KG1 (cell line): ENCODE measurements around the gene PRICKLE3.

Source experiments
- DNase-seq: peaks from one replicate; lab custom pipeline; 2025; lab: John Stamatoyannopoulos, UW

PRICKLE3 gene, protein sequence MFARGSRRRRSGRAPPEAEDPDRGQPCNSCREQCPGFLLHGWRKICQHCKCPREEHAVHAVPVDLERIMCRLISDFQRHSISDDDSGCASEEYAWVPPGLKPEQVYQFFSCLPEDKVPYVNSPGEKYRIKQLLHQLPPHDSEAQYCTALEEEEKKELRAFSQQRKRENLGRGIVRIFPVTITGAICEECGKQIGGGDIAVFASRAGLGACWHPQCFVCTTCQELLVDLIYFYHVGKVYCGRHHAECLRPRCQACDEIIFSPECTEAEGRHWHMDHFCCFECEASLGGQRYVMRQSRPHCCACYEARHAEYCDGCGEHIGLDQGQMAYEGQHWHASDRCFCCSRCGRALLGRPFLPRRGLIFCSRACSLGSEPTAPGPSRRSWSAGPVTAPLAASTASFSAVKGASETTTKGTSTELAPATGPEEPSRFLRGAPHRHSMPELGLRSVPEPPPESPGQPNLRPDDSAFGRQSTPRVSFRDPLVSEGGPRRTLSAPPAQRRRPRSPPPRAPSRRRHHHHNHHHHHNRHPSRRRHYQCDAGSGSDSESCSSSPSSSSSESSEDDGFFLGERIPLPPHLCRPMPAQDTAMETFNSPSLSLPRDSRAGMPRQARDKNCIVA

DNA sequence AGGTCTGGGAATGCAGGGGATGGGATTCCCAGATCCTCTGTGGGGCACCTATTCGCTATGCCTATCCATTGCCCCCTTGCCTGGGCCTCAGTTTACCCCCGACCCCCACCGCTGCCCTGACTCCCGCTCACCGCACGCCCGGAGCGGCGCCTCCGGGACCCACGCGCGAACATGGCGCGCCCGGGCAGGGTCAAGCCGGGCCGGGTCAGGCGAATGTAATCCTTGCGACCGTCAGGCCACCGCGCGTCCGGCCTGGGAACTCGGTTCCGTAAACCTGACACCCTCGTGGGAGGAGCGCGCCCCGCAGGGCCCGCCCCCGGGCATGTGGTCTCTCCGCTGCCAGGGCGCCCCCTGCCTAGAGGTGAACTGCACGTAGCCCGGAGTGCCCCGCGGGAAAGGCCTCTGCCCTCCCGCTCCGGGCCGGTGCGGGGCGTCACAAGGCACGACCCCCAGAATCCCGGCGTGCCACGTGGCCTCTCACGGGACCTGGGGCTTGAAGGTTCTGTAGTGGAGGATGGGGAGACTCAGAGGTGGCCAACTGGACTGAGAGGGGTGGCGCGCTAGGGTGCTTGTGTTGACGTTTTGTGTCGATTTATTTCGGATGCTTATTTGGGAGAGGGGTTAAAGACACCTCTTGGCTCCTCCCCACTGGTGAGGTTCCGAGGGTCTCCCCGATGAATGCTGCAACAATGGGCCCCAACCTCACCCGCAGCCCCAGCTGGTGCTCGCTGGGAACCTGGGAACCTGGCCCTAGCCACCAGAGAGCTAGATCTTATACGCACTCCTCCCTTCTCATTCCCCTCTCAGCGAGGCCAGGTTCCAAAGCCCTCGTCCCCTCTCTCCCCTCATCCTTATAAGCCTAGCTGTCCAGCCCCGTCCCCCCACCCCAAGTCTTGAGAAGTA is at the start of gene PRICKLE3:
Gene PRICKLE3 (minus strand): TSS at position 249 of the 903 bp plus-strand sequence. CDS start 76 bp downstream, at position 173.
- DNase-seq = peak; percentile 9

DNA sequence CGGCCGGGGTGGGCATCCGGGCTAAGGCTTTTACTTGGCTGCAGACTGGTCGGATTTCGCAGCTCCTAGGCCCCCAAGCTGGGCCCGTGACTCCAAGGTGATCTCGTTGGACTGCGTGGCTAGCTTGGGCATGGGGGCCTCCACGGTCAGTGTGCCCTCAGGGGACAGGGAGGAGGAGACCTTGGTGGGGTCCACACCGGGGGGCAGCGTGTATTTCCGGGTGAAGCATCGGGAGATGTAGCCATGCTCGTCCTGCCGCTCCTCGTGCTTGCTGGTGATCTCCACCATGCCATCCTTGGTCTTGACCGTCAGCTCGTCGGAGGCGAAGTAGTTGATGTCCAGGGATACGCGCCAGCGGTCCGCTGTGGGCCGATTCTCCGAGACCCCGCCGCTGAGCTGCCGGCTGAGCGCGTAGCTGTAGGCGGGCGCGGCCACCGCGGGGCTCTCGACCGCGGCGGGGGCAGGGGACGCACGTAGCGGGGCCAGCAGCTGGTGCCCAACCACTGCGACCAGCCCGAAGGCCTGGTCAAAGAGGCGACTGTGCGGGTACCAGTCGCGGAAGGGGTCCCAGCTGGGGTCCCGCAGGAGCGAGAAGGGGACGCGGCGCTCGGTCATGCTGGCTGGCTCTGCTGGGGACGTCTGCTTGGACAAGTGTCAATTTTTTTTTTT is 47.8 kb upstream of the PRICKLE3 start:
- no peak for DNase-seq

DNA sequence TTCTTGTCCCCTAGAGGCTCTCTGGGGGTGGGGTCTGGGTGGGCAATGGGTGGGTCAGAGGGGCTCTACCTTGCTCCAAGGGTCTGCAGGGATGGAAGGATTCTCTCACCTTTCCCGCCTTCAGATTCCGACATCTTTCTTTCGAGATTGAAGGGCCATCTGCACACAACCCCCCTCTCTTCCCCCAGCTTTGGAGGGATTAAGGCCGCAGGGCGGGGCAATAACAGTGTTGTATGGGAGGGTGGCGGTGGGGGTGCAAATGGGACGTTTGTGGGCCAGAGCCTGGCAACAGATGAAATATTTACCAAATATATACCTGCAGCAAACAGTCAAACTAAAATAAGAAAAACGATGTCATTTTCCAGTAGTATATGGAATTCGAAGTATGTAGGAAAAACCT is 47.0 kb upstream of the PRICKLE3 start, which contains the start of gene CACNA1F:
Gene CACNA1F (minus strand): TSS at position 165 of the 400 bp plus-strand sequence. CDS start 31 bp downstream, at position 134.
- DNase-seq = no peak

DNA sequence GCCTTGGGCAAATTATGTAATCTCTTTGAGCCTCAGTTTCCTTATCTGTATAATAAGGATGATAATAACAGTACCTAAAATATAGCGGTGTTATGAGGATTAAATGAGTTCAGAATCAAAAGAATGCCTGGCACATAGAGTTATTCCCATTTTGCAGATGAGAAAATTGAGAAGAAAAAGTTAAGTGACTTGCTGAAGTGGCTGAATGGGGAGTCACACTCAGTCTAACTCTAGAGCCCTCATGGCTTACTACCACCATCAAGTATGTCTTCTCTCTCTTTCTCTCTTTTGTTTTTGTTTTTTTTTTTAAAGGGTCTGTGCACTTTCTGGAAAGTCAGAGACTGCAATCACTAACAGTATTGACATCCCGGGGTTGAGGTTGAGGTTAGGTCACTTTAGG is 46.4 kb upstream of the PRICKLE3 start:
- DNase-seq = no peak

DNA sequence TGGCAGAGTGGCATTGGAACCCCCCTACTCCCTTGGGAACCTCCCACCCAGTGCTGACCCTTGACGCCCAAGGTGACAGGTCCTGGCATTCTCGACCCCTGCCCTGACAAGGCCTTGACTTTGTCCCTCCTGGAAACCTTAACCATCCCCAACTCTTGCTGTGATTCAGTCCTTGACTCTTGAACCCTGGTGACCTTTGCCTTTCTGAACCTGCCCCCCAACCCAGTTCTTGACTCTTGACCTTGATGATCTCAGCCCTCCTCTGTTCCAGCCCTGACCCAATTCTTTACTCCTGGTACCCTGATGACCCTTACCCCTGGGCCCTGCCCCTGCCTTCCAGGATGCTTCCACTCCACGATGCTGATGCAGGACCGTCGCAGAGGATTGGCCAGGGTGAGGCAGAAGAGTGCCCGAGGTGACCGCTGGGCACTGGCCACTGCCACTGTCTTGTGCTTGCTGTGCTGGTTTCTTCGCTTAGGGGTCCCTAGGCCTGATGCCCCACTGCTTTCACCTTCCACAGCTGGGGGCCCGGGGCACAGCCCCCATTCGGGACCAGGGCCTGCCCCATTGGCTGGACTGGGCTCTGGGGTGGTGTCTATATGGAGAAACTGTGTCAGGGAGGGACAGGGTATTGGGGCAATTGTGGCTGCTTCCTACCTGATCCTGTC is 45.3 kb upstream of the PRICKLE3 start:
- DNase-seq = no peak

DNA sequence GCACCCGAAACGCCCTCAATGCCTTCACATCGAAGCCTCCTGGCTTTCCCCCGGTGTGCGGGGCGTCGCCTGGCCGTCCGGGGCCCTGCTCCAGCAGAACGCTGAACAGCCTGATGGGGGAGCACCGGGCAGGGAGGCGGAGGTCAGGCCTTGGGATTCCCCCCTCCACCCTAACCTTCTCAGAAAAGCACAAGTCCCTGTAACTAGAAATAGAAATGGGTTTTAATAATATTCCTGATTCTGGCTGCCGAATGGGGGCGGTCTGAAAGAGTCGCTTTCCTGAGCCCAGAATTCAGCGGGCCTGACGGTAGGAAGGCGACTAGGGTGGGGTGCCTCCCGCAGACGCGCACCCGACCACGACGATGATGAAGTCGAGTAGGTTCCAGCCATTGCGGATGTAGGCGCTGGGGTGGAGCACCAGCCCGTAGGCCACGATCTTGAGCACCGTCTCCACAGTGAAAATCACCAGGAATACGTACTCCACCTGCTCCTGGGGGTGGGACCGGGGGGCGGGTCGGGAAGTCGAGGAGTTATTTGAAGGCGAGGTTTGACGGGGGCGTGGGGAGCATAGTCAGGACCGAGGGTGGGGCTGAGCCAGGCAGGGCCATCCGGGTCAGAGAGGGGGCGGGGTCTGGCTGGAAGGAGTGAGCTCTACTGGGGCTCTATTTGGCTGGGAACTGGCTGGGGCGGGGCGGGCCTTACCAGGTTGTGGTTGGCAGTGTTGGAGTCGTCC is 44.5 kb upstream of the PRICKLE3 start:
- DNase-seq = no peak

DNA sequence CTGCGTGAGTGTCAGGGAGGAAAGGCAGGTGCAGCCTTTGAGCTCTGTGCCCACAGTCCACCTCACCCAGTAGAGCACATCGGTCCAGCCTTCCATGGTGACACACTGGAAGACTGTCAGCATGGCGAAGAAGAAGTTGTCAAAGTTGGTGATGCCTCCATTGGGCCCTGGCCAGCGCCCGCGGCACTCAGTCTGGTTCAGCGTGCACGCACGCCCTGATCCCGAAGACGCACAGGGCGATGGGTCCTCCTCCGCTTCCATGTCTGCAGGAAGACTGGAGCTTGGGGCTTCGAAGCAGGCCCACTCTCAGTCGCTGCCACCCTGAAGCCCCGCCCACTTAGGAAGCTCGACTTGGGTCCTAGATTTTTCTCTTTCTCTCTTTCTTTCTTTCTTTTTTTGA is 42.0 kb upstream of the PRICKLE3 start:
- no peak for DNase-seq

DNA sequence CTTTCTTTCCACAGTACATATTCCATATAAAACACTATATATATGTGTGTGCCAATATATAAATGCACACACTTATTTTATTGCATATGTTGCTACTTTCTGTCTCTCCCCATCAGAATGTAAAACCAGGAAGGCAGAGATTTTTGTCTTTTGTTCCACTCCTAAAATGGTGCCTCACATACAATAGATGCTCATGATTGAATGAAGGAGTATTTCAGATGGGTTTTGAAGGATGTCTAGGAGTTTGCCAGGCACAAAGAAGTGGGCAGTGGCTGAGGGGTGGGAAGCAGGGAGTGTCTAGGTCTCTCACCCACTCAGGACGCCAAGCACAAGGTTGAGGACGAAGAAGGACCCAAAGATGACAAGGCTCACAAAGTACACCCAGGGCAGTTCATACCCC is 41.6 kb upstream of the PRICKLE3 start:
- DNase-seq = no peak

DNA sequence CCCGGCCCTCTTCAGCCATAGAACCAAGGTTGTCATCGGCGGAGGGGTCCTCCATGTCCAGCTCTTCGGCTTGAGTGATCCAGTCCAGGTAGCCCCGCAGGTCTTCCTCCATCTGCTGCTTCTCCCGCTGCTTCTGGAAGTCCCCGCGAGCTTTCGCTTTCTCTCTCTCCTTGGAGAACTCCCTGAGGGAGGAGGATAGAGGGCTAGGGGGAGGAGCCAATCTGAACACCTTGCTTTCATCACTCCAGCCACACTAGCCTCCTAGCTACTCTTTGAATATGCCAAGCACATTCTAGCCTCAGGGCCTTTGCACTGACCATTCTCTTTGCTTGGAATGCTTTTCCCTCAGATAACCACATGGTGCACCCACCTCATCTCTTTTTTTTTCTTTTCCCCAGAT is 40.8 kb upstream of the PRICKLE3 start:
- no peak for DNase-seq

DNA sequence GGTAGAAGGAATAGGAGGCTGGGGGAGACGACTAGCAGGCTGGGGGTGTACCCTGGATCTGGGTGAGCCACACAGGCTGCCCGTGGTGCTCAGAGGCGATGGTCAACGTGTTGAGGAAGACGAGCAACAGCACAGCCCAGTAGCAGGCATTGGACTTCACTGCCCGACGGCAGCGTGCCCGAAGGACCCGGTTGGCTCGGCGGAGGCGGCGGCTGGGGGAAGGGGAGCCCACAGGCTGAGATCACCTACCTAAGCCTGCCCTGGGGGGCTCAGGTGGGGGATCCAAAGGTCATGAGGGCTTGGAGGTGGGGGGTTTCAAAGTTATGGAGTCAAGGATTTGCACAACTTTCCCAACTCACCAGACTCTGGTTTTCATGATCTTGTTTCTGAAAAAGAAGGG is 39.7 kb upstream of the PRICKLE3 start:
- DNase-seq = no peak

DNA sequence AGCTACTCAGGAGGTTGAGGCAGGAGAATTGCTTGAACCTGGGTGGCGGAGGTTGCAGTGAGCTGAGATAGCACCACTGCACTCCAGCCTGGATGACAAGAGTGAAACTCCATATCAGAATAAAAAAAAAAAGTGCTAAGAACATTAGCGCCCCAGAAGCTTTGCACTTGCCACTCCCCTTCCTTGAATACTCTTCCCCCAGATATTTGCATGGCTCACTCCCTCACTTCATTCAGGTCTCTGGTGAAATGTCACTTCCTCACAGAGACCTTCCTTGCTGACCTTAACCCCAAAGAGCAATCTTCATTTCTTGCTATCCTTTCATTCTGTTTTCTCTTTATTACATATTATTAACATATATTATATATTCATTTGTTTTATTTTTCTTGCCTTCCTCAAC is 35.7 kb upstream of the PRICKLE3 start:
- no peak for DNase-seq

DNA sequence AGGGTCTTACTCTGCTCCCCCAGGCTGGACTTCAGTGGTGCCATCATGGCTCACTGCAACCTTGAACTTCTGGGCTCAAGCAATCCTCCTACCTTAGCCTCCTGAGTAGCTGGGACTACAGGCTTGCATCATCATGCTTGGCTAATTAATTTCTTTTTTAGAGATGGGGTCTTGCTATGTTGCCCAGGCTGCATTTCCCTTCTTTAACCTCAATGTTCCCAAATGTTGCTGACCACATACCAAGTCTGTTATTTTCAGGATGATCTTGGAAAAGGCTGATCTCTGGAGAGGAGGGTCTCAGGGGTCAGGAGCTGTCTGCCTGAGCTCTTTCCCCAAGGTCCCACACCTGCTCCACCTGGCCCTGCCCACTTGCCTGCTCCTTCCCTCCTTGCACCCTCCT is 33.9 kb upstream of the PRICKLE3 start:
- DNase-seq = no peak

DNA sequence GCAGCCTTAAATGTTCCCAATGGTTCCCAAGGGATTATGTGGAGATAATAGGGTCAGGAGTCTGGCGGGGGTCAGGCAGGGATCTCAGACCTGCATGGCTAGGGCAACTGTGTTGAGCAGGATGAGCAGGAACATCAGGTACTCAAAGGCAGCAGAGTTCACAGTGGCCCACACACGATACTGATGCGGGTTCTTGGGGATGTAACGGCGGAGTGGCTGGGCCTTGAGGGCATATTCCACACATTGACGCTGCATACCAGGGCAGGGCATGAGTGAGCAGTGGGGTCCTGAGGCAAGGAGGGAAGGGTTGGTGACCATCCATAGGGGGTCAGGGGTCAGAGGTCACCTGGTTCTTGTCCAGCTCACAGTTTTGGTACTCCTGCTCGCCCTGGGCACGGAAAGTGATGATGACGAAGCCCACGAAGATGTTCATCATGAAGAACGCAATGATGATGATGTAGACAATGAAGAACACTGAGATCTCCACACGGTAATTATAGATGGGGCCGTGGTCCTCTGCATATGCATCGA is 28.9 kb upstream of the PRICKLE3 start:
- no peak for DNase-seq

DNA sequence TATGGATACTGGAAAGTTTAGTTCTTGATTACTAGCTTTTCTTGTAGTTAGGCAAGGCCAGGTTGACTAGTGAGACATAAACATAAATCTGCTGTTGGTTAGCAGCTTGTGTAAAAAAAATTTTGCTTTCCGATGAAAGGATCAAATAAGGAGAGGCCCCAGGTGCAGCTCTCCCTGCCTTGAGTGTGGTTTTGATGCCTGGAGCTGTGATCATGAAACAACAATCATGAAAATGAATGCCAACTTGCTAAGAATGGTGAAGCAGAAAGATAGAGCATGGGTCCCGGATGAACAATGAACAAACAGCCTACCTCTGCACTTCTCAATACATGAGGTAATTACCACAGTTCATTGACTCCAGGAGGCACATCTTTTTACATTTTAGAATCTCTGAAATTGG is 28.2 kb upstream of the PRICKLE3 start:
- DNase-seq = no peak

DNA sequence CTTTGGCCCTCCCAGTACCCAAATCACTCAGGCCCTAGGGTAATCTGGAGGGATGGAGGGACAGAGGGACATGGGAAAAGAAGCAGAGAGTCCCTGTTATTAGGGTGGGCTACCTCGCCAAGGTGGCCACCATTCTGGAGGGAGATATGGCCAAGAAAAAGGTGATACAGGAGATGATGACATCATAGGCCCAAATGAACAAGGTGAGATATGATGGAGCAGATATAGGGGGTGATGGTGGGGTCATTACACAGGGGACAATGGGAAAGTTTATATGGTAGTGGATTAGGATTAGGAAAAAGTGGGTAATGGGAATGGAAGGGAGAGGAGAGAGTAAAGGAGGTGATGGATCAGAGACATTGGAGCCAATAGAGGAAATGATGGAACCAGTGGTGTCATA is 26.7 kb upstream of the PRICKLE3 start:
- DNase-seq = no peak

DNA sequence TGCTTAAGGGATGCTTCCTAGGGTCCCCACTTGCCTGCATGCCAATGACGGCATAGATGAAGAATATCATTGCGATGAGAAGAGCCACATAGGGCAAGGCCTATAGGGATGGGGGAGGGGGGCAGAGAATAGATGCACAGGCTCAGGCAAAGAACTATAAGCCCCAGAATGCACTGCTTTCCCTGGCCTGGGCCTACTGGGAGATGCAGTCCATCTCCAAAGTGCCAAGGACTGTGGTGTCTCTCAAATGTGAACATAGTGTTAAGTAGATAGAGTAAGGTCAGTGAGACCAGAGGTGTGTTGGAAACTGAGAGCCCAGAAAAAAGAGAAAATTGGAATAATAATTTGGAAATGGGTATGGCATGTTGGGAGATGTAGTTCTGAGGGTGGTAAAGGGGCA is 26.0 kb upstream of the PRICKLE3 start:
- no peak for DNase-seq

DNA sequence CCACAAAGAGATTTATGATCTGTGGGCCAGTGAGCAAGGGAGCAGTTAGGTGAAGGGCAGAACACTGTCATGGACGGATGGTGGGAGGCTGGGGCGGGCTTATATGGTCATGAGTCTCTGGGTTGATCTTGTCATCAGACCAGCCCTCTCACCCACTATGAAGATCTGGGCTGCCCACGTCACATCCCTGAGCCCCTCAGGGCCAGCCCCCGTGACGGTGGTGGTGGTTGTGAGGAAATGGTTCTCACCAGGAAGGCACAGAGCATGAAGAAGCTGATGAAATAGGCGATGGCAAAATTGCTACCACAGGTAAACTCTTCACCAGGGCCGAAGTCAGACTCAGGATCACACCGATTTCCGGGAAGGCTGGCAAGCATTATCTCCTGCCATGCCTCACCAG is 24.9 kb upstream of the PRICKLE3 start:
- DNase-seq = no peak

DNA sequence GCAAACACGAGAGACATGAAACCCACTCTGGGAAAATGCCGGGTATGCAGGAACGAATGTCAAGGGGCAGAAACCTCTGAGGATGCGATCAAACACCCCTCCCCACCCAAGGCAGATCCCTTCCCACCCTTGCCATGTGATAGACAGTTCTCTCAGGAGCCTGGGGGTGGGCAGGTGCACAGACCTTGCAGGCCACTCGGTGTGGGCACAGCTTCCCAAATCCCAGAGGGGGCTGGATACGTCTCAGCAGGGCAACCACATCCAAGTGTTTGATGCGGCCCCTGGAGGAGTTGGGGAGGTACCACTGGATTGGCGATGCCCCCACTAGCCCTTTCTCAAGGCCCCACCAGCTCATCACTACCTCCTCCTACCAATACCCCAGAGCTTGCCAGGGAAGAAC is 24.2 kb upstream of the PRICKLE3 start:
- no peak for DNase-seq

DNA sequence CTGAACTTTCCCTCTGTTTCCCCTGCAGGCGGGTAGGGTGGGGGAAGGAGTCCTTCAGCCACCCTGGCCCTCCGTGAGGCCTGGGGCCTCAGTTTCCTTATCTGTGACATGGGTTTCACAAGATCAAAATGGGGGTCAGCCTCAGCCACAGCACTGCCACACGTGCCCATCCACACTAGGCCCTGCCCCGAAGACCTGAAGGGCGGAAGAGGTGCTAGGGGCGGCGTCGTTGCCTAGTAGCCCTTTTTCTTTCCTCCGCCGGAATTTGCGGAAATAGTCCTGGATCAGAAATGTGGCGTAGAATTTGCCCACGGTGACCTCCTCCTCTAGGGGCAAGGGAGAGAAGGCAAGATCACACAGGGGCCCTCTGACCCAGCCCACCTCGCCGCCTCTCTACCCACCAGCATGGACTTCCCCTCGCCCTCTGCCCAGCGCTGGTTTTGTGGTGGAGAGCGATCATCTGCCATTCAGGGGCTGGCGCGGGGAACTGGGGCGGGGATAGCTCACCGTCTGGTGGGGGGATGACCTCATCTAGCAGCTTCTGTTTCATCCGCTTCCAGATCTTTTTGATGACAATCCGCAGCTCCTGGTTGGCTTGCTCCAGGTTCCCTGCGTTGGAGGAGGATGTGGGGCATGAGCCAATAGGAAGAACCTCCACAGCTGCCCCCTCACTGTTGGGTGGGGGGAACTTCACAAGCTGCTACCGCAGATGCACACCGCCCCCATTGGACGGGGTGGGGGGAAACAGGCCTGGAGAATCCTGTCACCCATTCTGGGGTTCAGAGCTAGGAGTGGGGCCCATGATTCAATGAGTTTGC is 23.5 kb upstream of the PRICKLE3 start:
- no peak for DNase-seq

DNA sequence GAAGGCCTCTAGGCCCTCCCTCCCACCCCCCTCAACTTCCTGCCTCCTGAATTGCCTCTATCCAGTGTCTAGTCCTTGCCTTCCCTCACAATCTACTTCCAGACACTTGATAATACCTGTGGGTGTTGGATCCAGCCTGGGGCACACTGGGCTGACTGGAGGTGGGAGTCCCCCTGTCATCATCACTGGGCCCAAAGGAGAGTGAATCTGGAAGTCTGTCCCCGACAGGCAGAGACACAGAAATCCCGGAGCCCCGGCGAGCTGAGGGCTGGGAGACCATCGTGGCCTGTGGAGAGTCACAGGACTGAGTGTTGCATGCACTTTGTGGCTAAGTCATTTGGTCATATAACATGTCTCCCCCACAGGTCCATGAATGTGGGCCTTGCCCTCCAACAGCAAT is 22.2 kb upstream of the PRICKLE3 start:
- DNase-seq = no peak
